ENCODE measurements around the gene CRX. TPM values are rescaled to one million over a fixed set of nuclear protein-coding genes. Genes with fewer than 3 reads are reported as not detected.
"Not testable (repeated sequence)": the region's sequence is repeated elsewhere in the genome, so short reads cannot be mapped to it uniquely, and the experiment has no call there.

The CRX gene
- total and polyA plus RNA-seq, 7 donors: 0.60 to 1.2 TPM; not detected in 5

- TF ChIP-seq, protein P1, sequence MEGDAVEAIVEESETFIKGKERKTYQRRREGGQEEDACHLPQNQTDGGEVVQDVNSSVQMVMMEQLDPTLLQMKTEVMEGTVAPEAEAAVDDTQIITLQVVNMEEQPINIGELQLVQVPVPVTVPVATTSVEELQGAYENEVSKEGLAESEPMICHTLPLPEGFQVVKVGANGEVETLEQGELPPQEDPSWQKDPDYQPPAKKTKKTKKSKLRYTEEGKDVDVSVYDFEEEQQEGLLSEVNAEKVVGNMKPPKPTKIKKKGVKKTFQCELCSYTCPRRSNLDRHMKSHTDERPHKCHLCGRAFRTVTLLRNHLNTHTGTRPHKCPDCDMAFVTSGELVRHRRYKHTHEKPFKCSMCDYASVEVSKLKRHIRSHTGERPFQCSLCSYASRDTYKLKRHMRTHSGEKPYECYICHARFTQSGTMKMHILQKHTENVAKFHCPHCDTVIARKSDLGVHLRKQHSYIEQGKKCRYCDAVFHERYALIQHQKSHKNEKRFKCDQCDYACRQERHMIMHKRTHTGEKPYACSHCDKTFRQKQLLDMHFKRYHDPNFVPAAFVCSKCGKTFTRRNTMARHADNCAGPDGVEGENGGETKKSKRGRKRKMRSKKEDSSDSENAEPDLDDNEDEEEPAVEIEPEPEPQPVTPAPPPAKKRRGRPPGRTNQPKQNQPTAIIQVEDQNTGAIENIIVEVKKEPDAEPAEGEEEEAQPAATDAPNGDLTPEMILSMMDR (IDR thresholded peaks at IDR 0.05): no peak
- TF ChIP-seq POLR2A (IDR thresholded peaks at IDR 0.05): no peak
- no peak for TF ChIP-seq EP300 (IDR thresholded peaks at IDR 0.05)
- no peak for TF ChIP-seq POLR2AphosphoS5 (IDR thresholded peaks at IDR 0.05)
- intact Hi-C loops (cut with DNase I): no loop called here
- DNase-seq: no peak
- Histone ChIP-seq H3K4me1 (no peaks in the 10 kb centered on the region), H3K4me3 (no peak overlapping the region), H3K36me3 (no peaks in the 10 kb centered on the region), H3K27me3 (peaks cover 0 to 10% (median 0%) of the 10 kb centered on the region in 3 donors), H3K9me3 (no peaks in the 10 kb centered on the region), H3K27ac (no peak overlapping the region)
- WGBS, 2 donors: 65 to 90% methylated on average over 4 of the region's 4 CpGs
These were observed 57.2 kb downstream of the CRX start for GRCh38 chr19:47878906-47879305.

GRCh38 chr19:47879385-47879784 is 57.6 kb downstream of the CRX start:
- peaks cover 0 to 10% (median 0%) of the 10 kb centered on the region in 3 donors for H3K27me3 ChIP-seq
- H3K36me3 ChIP-seq; H3K9me3 ChIP-seq; DNase-seq; intact Hi-C loops (cut with DNase I); H3K27ac ChIP-seq; H3K4me1 ChIP-seq; H3K4me3 ChIP-seq: not testable (repeated sequence)
- WGBS, 2 donors: 61 to 73% methylated on average over 3 to 4 of the region's 4 CpGs

GRCh38 chr19:47881757-47882156 is 60.0 kb downstream of the CRX start:
- intact Hi-C loops (cut with DNase I): no loop called here
- Histone ChIP-seq H3K27me3 (no peaks in the 10 kb centered on the region), H3K4me3 (no peak overlapping the region), H3K4me1 (no peaks in the 10 kb centered on the region), H3K36me3 (no peaks in the 10 kb centered on the region), H3K9me3 (no peaks in the 10 kb centered on the region), H3K27ac (no peak overlapping the region)
- DNase-seq: peak; percentile 4
- TF ChIP-seq EP300 (IDR thresholded peaks at IDR 0.05) (no peak), POLR2AphosphoS5 (IDR thresholded peaks at IDR 0.05) (no peak), POLR2A (IDR thresholded peaks at IDR 0.05) (no peak)
- TF ChIP-seq, protein P1 (IDR thresholded peaks at IDR 0.05): no peak
- WGBS, 2 donors: 73 to 82% methylated on average over 5 of the region's 5 CpGs

DNA sequence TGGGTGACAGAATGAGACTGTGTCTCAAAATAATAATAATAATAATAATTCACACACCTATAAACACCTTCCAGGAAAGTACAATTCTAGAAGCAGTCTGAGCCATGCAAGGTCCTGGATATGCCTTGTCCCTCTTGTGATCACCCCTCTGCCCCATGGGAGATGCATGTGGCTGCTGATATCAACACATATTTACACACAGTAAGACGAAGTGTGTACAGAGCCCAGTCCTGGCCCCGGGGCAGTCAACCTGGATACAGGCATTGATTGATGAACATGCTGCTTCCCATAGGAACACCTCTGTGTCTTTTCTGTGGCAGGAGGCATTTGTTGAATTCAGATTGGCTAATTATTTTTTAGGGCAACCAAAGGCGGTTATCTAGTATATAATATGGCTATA is 61.2 kb downstream of the CRX start:
- Histone ChIP-seq H3K4me1 (no peaks in the 10 kb centered on the region), H3K27ac (no peak overlapping the region), H3K36me3 (no peaks in the 10 kb centered on the region), H3K9me3 (no peaks in the 10 kb centered on the region), H3K27me3 (no peaks in the 10 kb centered on the region), H3K4me3 (no peak overlapping the region)
- TF ChIP-seq EP300 (IDR thresholded peaks at IDR 0.05): no peak
- TF ChIP-seq, protein P1 (IDR thresholded peaks at IDR 0.05): no peak
- no peak for TF ChIP-seq POLR2A (IDR thresholded peaks at IDR 0.05)
- TF ChIP-seq POLR2AphosphoS5 (IDR thresholded peaks at IDR 0.05): no peak
- DNase-seq: peak; percentile 30
- intact Hi-C loops (cut with DNase I): no loop called here
- WGBS, 2 donors: 51 to 86% methylated on average over 3 of the region's 3 CpGs

DNA sequence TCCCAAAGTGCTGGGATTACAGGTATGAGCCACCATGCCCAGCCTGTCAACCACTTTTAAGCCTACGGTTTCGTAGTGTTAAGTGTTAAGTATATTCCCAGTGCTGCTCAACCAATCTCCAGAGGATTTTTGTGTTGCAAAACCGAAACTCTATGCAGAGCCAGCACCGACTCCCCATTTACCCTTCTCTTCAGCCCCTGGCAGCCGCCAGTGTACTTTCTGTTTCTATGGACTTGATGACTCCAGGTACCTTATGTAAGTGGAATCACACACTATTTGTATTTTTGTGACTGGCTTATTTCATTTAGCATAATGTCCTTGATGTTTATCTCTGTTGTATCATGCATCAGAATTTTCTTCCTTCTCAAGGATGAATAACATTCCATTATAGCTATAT is 63.3 kb downstream of the CRX start:
- TF ChIP-seq POLR2A (IDR thresholded peaks at IDR 0.05) (no peak), POLR2AphosphoS5 (IDR thresholded peaks at IDR 0.05) (no peak), EP300 (IDR thresholded peaks at IDR 0.05) (no peak)
- TF ChIP-seq, protein P1 (IDR thresholded peaks at IDR 0.05): no peak
- intact Hi-C loops (cut with DNase I): no loop called here
- H3K4me3 ChIP-seq: no peak overlapping the region
- 76 to 88% methylated on average over 5 of the region's 5 CpGs for WGBS, 2 donors
- H3K9me3 ChIP-seq: no peaks in the 10 kb centered on the region
- no peaks in the 10 kb centered on the region for H3K4me1 ChIP-seq
- no peak overlapping the region for H3K27ac ChIP-seq
- no peaks in the 10 kb centered on the region for H3K36me3 ChIP-seq
- DNase-seq: peak; percentile 12
- H3K27me3 ChIP-seq: no peaks in the 10 kb centered on the region

Measured in sigmoid colon (tissue), 7 donors.